Smooth muscle cell (in vitro differentiated cells): ENCODE results near the gene HCFC1R1. TPM values are rescaled to one million over a fixed set of nuclear protein-coding genes. Genes with fewer than 3 reads are reported as not detected.

Experiments
- DNase-seq: peaks from one replicate; lab custom pipeline; 2025; ENCODE audit not compliant: unreplicated experiment; lab: John Stamatoyannopoulos, UW
- H2AFZ ChIP-seq: fragments of 200-600 bp; sonication (generic); 2 replicates; pipeline ENCODE4 v1.6.0; 2016; ENCODE audit warnings: antibody characterized with exemption, low read depth, mild to moderate bottlenecking
- H3F3A ChIP-seq: fragments of 200-600 bp; sonication (generic); 2 replicates; pipeline ENCODE4 v1.6.0; 2017; ENCODE audit warnings: antibody characterized with exemption, low read depth
- H3K27ac ChIP-seq: fragments of 200-600 bp; sonication (generic); 2 replicates; pipeline ENCODE4 v1.5.1; 2016; ENCODE audit warnings: low read depth, mild to moderate bottlenecking
- H3K27me3 ChIP-seq: fragments of 200-600 bp; sonication (generic); 2 replicates; pipeline ENCODE4 v1.6.1; 2016; ENCODE audit warnings: low read depth, mild to moderate bottlenecking
- H3K36me3 ChIP-seq: fragments of 200-600 bp; sonication (generic); 2 replicates; pipeline ENCODE4 v1.5.1; 2016; ENCODE audit warnings: low read depth
- H3K4me1 ChIP-seq: fragments of 200-600 bp; sonication (generic); 2 replicates; pipeline ENCODE4 v1.5.1; 2016; ENCODE audit warnings: low read depth
- H3K4me2 ChIP-seq: fragments of 200-600 bp; sonication (generic); 2 replicates; pipeline ENCODE4 v1.6.0; 2016; ENCODE audit warnings: mild to moderate bottlenecking
- H3K4me3 ChIP-seq: fragments of 200-600 bp; sonication (generic); 2 replicates; pipeline ENCODE4 v1.5.1; 2016; ENCODE audit warnings: mild to moderate bottlenecking
- H3K79me2 ChIP-seq: fragments of 200-600 bp; sonication (generic); 2 replicates; pipeline ENCODE4 v1.6.0; 2016; ENCODE audit warnings: low read depth, mild to moderate bottlenecking
- H3K9ac ChIP-seq: fragments of 200-600 bp; sonication (generic); 2 replicates; pipeline ENCODE4 v1.6.0; 2016; ENCODE audit warnings: low read depth
- H3K9me3 ChIP-seq: fragments of 200-600 bp; sonication (generic); replicated peaks from 2 replicates; pipeline ENCODE4 v1.5.1; 2016; ENCODE audit warnings: low read depth
- H4K20me1 ChIP-seq: fragments of 200-600 bp; sonication (generic); 2 replicates; pipeline ENCODE4 v1.6.0; 2016; ENCODE audit warnings: low read depth
- WGBS: methylation state at CpG from one replicate; pipeline ENCODE4 v1.1.7; 2016; ENCODE audit warnings: low lambda C conversion rate; 5-methylcytosine and 5-hydroxymethylcytosine counted together
- polyA plus RNA-seq: library from polyadenylated mRNA; unstranded; fragments of >200 nt; fragmentation: Nextera tagmentation; extraction: Ambion mirVana; gene quantifications from 2 replicates; pipeline ENCODE4 v1.2.1, GENCODE V29; 2016
- total RNA-seq: library from RNA; depleted of rRNA; stranded (reverse); fragments of >200 nt; gene quantifications from 2 replicates; pipeline ENCODE4 v1.2.3, GENCODE V29; 2014
- TF ChIP-seq, protein P1 (sequence below): fragments of 200-600 bp; sonication (generic); IDR thresholded peaks from 2 replicates; pipeline ENCODE4 v1.5.1; 2017; ENCODE audit warnings: borderline replicate concordance, mild to moderate bottlenecking, antibody characterized with exemption; ENCODE audit not compliant: insufficient read depth, poor library complexity, severe bottlenecking

The HCFC1R1 gene
- total and polyA plus RNA-seq, 2 experiments from 2014 or later: 63.3 to 337 TPM

DNA sequence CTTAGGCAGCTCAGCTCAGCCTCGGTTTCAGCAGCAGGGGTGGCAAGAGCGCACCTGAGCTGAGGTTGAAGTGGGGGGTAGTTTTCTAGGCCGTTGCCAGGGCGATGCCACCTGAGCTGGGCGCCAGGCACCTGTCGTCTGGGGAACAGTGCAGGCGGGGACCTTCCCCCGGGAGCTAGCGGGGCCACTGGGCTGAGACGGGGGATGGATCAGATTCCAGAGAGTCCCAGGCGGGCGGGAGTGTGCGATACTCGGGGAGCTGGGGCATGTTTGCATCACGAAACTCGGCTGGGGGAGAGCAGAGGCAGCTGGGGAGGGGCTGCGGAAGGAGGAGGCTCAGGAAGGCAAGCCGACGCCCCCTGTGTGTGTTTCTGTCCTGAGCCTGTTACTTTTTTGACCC lies 11.5 kb downstream of the HCFC1R1 start:
- Histone ChIP-seq H3K4me3 (no peak overlapping the region), H3K27me3 (peaks cover 64% of the 10 kb centered on the region), H3K4me2 (peak overlapping the region; percentile 25), H3F3A (peaks cover 7% of the 10 kb centered on the region), H3K4me1 (peaks cover 37% of the 10 kb centered on the region), H3K36me3 (no peaks in the 10 kb centered on the region), H4K20me1 (peaks cover 4% of the 10 kb centered on the region), H3K79me2 (no peaks in the 10 kb centered on the region), H2AFZ (no peak overlapping the region), H3K27ac (no peak overlapping the region), H3K9ac (no peak overlapping the region), H3K9me3 (no peaks in the 10 kb centered on the region)
- TF ChIP-seq, protein P1, sequence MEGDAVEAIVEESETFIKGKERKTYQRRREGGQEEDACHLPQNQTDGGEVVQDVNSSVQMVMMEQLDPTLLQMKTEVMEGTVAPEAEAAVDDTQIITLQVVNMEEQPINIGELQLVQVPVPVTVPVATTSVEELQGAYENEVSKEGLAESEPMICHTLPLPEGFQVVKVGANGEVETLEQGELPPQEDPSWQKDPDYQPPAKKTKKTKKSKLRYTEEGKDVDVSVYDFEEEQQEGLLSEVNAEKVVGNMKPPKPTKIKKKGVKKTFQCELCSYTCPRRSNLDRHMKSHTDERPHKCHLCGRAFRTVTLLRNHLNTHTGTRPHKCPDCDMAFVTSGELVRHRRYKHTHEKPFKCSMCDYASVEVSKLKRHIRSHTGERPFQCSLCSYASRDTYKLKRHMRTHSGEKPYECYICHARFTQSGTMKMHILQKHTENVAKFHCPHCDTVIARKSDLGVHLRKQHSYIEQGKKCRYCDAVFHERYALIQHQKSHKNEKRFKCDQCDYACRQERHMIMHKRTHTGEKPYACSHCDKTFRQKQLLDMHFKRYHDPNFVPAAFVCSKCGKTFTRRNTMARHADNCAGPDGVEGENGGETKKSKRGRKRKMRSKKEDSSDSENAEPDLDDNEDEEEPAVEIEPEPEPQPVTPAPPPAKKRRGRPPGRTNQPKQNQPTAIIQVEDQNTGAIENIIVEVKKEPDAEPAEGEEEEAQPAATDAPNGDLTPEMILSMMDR: no peak
- no peak for DNase-seq
- 26% methylated on average over 19 of the region's 19 CpGs for WGBS

GRCh38 chr16:3010510-3010909 lies 13.2 kb downstream of the HCFC1R1 start:
- Histone ChIP-seq H3K27me3 (peaks cover 81% of the 10 kb centered on the region), H3K4me3 (no peak overlapping the region), H3K4me1 (peaks cover 36% of the 10 kb centered on the region), H3F3A (no peaks in the 10 kb centered on the region), H3K9me3 (no peaks in the 10 kb centered on the region), H3K27ac (peak overlapping the region; percentile 86), H3K4me2 (no peak overlapping the region), H3K36me3 (no peaks in the 10 kb centered on the region), H2AFZ (no peak overlapping the region), H4K20me1 (no peaks in the 10 kb centered on the region), H3K9ac (no peak overlapping the region), H3K79me2 (no peaks in the 10 kb centered on the region)
- 88% methylated on average over 8 of the region's 8 CpGs for WGBS
- TF ChIP-seq, protein P1: no peak
- DNase-seq: no peak

- DNase-seq: no peak
- peaks cover 89% of the 10 kb centered on the region for H3K27me3 ChIP-seq
- H3K4me2 ChIP-seq: peak overlapping the region; percentile 62
Measured at GRCh38 chr16:3009568-3010390, 14.0 kb downstream of the HCFC1R1 start.

More at GRCh38 chr16:3009568-3010390, 14.0 kb downstream of the HCFC1R1 start:
- H3K4me1 ChIP-seq: peaks cover 38% of the 10 kb centered on the region
- TF ChIP-seq, protein P1: no peak
- H3K79me2 ChIP-seq: no peaks in the 10 kb centered on the region
- peak overlapping the region; percentile 50 for H3K9ac ChIP-seq
- H3K36me3 ChIP-seq: no peaks in the 10 kb centered on the region
- no peak overlapping the region for H2AFZ ChIP-seq
- no peaks in the 10 kb centered on the region for H4K20me1 ChIP-seq
- peak overlapping the region; percentile 86 for H3K27ac ChIP-seq
- no peaks in the 10 kb centered on the region for H3K9me3 ChIP-seq
- no peaks in the 10 kb centered on the region for H3F3A ChIP-seq
- H3K4me3 ChIP-seq: peak overlapping the region; percentile 28
- WGBS: 16% methylated on average over 21 of the region's 21 CpGs
